ENCODE results near the gene PPP1R18.

Gene PPP1R18

GRCh38 chr6:30716879-30717128 is 30.4 kb upstream of the PPP1R18 start:
- H3K4me3 ChIP-seq (ENCODE audit: low read depth, low read length) = peak overlapping the region; percentile 67
- TF ChIP-seq CTCF (IDR thresholded peaks at IDR 0.05; ENCODE audit: low read depth, low read length) = no peak

GRCh38 chr6:30714263-30714662 is 27.8 kb upstream of the PPP1R18 start:
- no peak overlapping the region for H3K4me3 ChIP-seq (ENCODE audit: low read depth, low read length)
- TF ChIP-seq CTCF (IDR thresholded peaks at IDR 0.05; ENCODE audit: low read depth, low read length) = no peak

GRCh38 chr6:30712441-30712945 is 26.0 kb upstream of the PPP1R18 start:
- no peak for TF ChIP-seq CTCF (IDR thresholded peaks at IDR 0.05; ENCODE audit: low read depth, low read length)
- no peak overlapping the region for H3K4me3 ChIP-seq (ENCODE audit: low read depth, low read length)

GRCh38 chr6:30711758-30712380 is 25.4 kb upstream of the PPP1R18 start:
- no peak for TF ChIP-seq CTCF (IDR thresholded peaks at IDR 0.05; ENCODE audit: low read depth, low read length)
- no peak overlapping the region for H3K4me3 ChIP-seq (ENCODE audit: low read depth, low read length)

- TF ChIP-seq CTCF (IDR thresholded peaks at IDR 0.05; ENCODE audit: low read depth, low read length) = no peak
- no peak overlapping the region for H3K4me3 ChIP-seq (ENCODE audit: low read depth, low read length)
Observed at GRCh38 chr6:30709101-30709868, 22.8 kb upstream of the PPP1R18 start.

GRCh38 chr6:30707281-30707850 is 20.9 kb upstream of the PPP1R18 start:
- H3K4me3 ChIP-seq (ENCODE audit: low read depth, low read length) = no peak overlapping the region
- no peak for TF ChIP-seq CTCF (IDR thresholded peaks at IDR 0.05; ENCODE audit: low read depth, low read length)

GRCh38 chr6:30705620-30706019 is 19.2 kb upstream of the PPP1R18 start:
- no peak overlapping the region for H3K4me3 ChIP-seq (ENCODE audit: low read depth, low read length)
- TF ChIP-seq CTCF (IDR thresholded peaks at IDR 0.05; ENCODE audit: low read depth, low read length) = no peak

Data from WI38 (cell line).